ENCODE data around the gene RFX5. TPM values are rescaled to one million over a fixed set of nuclear protein-coding genes. Genes with fewer than 3 reads are reported as not detected.

The RFX5 gene
- polyA plus RNA-seq, 3 donors: 39.3 to 66.3 (median 43.5) TPM

DNA sequence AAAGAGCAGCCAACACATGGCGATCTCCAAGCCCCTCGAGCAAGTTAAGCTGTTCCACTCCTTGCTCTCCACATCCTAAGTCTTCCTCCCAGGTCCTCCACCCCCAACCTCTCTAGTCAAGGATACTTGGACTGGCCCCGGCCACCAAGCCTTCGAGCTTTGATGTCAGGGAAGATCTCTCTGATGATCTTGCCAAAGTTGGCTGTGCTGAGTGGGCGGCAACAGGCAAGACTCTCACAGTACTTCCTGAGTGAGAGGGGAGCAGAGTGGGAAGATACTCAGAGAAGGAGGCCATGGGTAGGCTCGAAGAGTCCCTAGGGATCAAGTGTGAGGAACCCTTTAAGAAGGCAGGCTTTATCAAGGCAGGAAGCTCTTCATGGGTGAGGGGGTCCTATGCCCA is 2.8 kb downstream of the RFX5 start:
- 94% methylated on average over 3 of the region's 6 CpGs for WGBS (ENCODE audit: insufficient coverage)
- Mint-ChIP-seq H3K9me3 (no peaks in the 10 kb centered on the region), H3K4me3 (peak overlapping the region in 1 of 2 donors; percentile 24), H3K27me3 (ENCODE audit: low read depth in 3 of 3) (no peaks in the 10 kb centered on the region), H3K36me3 (peaks cover 39 to 41% of the 10 kb centered on the region in 2 donors), H3K4me1 (peaks cover 38% of the 10 kb centered on the region), H3K27ac (peak overlapping the region; percentile 24 to 86 (median 71))
- Histone ChIP-seq H2AFZ (ENCODE audit: insufficient read depth, low read depth, low read length, poor library complexity, severe bottlenecking) (no peak overlapping the region), H3K4me3 (replicated peaks in 1 of 3; ENCODE audit: low read depth in 2 of 3, low read length in 3 of 3) (no peak overlapping the region), H3K9me3 (replicated peaks in 1 of 2; ENCODE audit: control insufficient read depth in 1 of 2, insufficient read depth in 1 of 2, low read length in 2 of 2) (no peaks in the 10 kb centered on the region), H3K27me3 (ENCODE audit: control insufficient read depth in 2 of 2, insufficient read depth in 2 of 2, low read length in 2 of 2) (no peaks in the 10 kb centered on the region), H4K20me1 (ENCODE audit: insufficient read depth, low read length) (no peaks in the 10 kb centered on the region), H3K4me1 (ENCODE audit: control insufficient read depth in 1 of 2, insufficient read depth in 2 of 2, low read length in 2 of 2) (peaks cover 26 to 34% of the 10 kb centered on the region in 2 donors), H3K36me3 (replicated peaks in 1 of 2; ENCODE audit: control insufficient read depth in 1 of 2, insufficient read depth in 2 of 2, low read length in 2 of 2) (peaks cover 30 to 41% of the 10 kb centered on the region in 2 donors), H3K9ac (ENCODE audit: insufficient read depth, low read length, poor library complexity, severe bottlenecking) (no peak overlapping the region), H3K79me2 (ENCODE audit: insufficient read depth, low read length) (peaks cover 18% of the 10 kb centered on the region), H3K4me2 (replicated peaks; ENCODE audit: extremely low read depth, low read length, poor library complexity, severe bottlenecking) (no peak overlapping the region), H3K27ac (ENCODE audit: low read depth in 1 of 2, low read length in 2 of 2) (peak overlapping the region in 1 of 2 donors; percentile 44)
- TF ChIP-seq, protein P1, sequence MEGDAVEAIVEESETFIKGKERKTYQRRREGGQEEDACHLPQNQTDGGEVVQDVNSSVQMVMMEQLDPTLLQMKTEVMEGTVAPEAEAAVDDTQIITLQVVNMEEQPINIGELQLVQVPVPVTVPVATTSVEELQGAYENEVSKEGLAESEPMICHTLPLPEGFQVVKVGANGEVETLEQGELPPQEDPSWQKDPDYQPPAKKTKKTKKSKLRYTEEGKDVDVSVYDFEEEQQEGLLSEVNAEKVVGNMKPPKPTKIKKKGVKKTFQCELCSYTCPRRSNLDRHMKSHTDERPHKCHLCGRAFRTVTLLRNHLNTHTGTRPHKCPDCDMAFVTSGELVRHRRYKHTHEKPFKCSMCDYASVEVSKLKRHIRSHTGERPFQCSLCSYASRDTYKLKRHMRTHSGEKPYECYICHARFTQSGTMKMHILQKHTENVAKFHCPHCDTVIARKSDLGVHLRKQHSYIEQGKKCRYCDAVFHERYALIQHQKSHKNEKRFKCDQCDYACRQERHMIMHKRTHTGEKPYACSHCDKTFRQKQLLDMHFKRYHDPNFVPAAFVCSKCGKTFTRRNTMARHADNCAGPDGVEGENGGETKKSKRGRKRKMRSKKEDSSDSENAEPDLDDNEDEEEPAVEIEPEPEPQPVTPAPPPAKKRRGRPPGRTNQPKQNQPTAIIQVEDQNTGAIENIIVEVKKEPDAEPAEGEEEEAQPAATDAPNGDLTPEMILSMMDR (IDR thresholded peaks at IDR 0.05): no peak
- intact Hi-C loops (cut with micrococcal nuclease): loop anchor here in 1 of 2 donors (5.0 kb wide), 1 partner anchor 53 kb away; the partner anchor contains the start of gene PSMB4
- DNase-seq: no peak

DNA sequence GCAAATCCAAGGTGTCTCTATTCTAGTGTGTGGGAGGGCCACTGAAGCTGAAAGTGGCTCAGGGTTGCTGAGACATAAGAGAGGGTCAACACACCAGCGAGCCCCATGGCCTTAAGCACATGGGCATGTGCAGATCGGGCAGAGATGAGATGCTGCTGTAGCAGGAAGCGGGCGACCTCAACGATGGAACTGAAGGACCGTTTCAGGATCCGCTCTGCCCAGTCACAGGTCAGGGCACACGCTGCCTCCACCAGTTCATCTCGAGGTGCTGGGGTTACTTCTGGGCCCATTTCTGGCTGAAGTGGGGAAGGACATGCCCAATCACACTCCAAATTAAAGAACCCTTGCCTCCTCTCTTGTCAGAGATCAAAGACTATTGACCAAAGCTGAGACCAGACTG is 3.5 kb downstream of the RFX5 start:
- no peaks in the 10 kb centered on the region for H3K27me3 ChIP-seq (ENCODE audit: control insufficient read depth in 2 of 2, insufficient read depth in 2 of 2, low read length in 2 of 2)
- Mint-ChIP-seq H3K9me3 (no peaks in the 10 kb centered on the region), H3K27ac (peak overlapping the region in 4 of 7 donors; percentile 63 to 86 (median 76)), H3K4me3 (no peak overlapping the region), H3K36me3 (peaks cover 41 to 43% of the 10 kb centered on the region in 2 donors), H3K27me3 (ENCODE audit: low read depth in 3 of 3) (no peaks in the 10 kb centered on the region), H3K4me1 (peaks cover 38% of the 10 kb centered on the region)
- peaks cover 18% of the 10 kb centered on the region for H3K79me2 ChIP-seq (ENCODE audit: insufficient read depth, low read length)
- H2AFZ ChIP-seq (ENCODE audit: insufficient read depth, low read depth, low read length, poor library complexity, severe bottlenecking): no peak overlapping the region
- peak overlapping the region in 1 of 2 donors; percentile 44 for H3K27ac ChIP-seq (ENCODE audit: low read depth in 1 of 2, low read length in 2 of 2)
- 87% methylated on average over 8 of the region's 9 CpGs for WGBS (ENCODE audit: insufficient coverage)
- no peak overlapping the region for H3K4me3 ChIP-seq (replicated peaks in 1 of 3; ENCODE audit: low read depth in 2 of 3, low read length in 3 of 3)
- no peak overlapping the region for H3K9ac ChIP-seq (ENCODE audit: insufficient read depth, low read length, poor library complexity, severe bottlenecking)
- no peaks in the 10 kb centered on the region for H4K20me1 ChIP-seq (ENCODE audit: insufficient read depth, low read length)
- H3K4me1 ChIP-seq (ENCODE audit: control insufficient read depth in 1 of 2, insufficient read depth in 2 of 2, low read length in 2 of 2): peaks cover 26 to 34% of the 10 kb centered on the region in 2 donors
- no peak overlapping the region for H3K4me2 ChIP-seq (replicated peaks; ENCODE audit: extremely low read depth, low read length, poor library complexity, severe bottlenecking)
- H3K36me3 ChIP-seq (replicated peaks in 1 of 2; ENCODE audit: control insufficient read depth in 1 of 2, insufficient read depth in 2 of 2, low read length in 2 of 2): peaks cover 30 to 41% of the 10 kb centered on the region in 2 donors
- H3K9me3 ChIP-seq (replicated peaks in 1 of 2; ENCODE audit: control insufficient read depth in 1 of 2, insufficient read depth in 1 of 2, low read length in 2 of 2): no peaks in the 10 kb centered on the region
- intact Hi-C loops (cut with micrococcal nuclease): loop anchor here in 1 of 2 donors (5.0 kb wide), 1 partner anchor 54 kb away; the partner anchor contains the start of gene PSMB4
- TF ChIP-seq, protein P1 (IDR thresholded peaks at IDR 0.05): no peak
- no peak for DNase-seq

All from CD14-positive monocyte (primary cell).